RWPE2 (cell line): ENCODE results near the gene PDE4D.

Experiments used
- ATAC-seq: fragments of 200-7000 bp; cut with Tn5 transposase; 3 replicates; pipeline ENCODE4 v1.9.1; 2021; ENCODE audit warnings: low read depth
- DNase-seq: peaks from one replicate; pipeline ENCODE4 v3.0.0-alpha.2; 2020; ENCODE audit warnings: low spot score
- H3K27ac ChIP-seq: fragments of 450-650 bp; 2 replicates; pipeline ENCODE4 v1.5.1; 2017; ENCODE audit warnings: mild to moderate bottlenecking; ENCODE audit not compliant: poor library complexity, severe bottlenecking
- H3K27me3 ChIP-seq: fragments of 250-450 bp; sonication (Bioruptor Pico); 2 replicates; pipeline ENCODE4 v1.5.1; 2021; ENCODE audit warnings: mild to moderate bottlenecking, moderate library complexity; ENCODE audit not compliant: insufficient read depth, poor library complexity, severe bottlenecking
- H3K36me3 ChIP-seq: fragments of 250-450 bp; sonication (Bioruptor Pico); 2 replicates; pipeline ENCODE4 v1.5.1; 2020; ENCODE audit warnings: low read depth, mild to moderate bottlenecking, moderate library complexity
- H3K4me1 ChIP-seq: fragments of 250-450 bp; sonication (Bioruptor Pico); 2 replicates; pipeline ENCODE4 v1.5.1; 2021; ENCODE audit warnings: mild to moderate bottlenecking, moderate library complexity; ENCODE audit not compliant: insufficient read depth, poor library complexity, severe bottlenecking
- H3K4me3 ChIP-seq: fragments of 250-450 bp; sonication (Bioruptor Pico); 2 replicates; pipeline ENCODE4 v1.5.1; 2021; ENCODE audit warnings: mild to moderate bottlenecking, moderate library complexity; ENCODE audit not compliant: severe bottlenecking
- H3K9me3 ChIP-seq: fragments of 250-450 bp; sonication (Bioruptor Pico); 2 replicates; pipeline ENCODE4 v1.5.1; 2021; ENCODE audit warnings: mild to moderate bottlenecking, moderate library complexity; ENCODE audit not compliant: severe bottlenecking
- TF ChIP-seq, protein P1 (sequence below): fragments of 450-650 bp; IDR thresholded peaks from one replicate; pipeline ENCODE4 v1.5.1; 2017; ENCODE audit warnings: mild to moderate bottlenecking, moderate library complexity; ENCODE audit not compliant: poor library complexity, severe bottlenecking

PDE4D gene

DNA sequence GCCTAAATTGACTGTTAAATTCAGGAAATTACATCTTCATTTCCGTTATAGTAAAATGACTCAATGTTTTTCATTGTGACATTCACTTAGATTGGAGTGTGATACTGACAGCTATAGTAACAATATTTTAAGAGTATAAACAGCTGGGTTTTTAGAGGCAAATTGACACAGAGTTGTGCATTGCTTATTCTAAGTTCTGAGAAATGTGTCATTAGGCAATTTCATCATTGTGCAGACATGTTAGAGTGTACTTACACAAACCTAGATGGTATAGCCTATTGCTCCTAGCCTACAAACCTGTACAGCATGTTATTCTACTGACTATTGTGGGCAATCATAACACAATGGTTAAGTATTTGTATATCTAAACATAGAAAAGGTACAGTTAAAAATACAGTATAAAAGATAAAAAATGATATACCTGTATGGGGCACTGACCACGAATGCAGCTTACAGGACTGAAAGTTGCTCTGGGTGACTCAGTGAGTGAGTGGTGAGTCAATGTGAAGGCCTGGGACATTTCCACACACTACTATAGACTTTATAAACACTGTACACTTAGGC lies 132.7 kb downstream of the PDE4D start:
- H3K27ac ChIP-seq: peak overlapping the region; percentile 75

DNA sequence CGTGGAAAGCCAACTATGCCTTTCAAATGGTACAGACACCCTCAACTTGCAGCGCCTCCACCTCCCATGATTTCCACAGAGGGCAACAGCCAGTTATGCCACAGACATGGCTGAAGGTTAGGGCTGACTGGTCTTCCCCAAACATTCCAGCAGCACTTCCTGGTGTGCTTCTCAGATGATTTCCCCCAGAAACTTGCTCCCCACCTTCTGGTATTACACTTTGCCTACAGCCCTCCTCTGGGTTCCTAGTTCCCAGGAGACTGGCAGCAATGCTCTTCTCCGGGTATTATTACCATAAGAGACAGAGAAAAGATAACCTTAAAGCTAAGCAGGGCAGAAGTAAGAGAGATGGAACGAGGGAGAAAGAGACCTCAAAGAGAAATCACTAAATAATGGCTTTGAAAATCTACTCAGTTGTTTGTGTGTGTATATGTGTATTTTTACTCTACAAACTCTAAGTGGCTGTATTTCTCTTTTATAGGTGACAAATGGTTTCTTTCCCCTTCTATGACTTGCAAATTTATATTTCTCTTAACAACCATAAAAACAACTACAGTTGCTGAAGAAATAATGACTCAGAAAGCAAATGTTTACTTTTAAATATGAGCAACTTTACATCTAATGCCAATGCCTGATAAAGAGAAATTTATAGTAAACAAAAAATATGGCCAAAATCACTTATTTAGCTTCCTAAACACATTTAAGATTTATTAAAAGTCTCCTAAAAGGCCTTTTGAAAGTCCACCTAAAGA lies 133.8 kb downstream of the PDE4D start:
- Histone ChIP-seq H3K9me3 (no peaks in the 10 kb centered on the region), H3K4me3 (no peak overlapping the region), H3K4me1 (peaks cover 55% of the 10 kb centered on the region), H3K27me3 (no peaks in the 10 kb centered on the region), H3K36me3 (peaks cover 3% of the 10 kb centered on the region; the same call in 1 of the 2 replicates), H3K27ac (peak overlapping the region; percentile 75)
- DNase-seq (no peak), ATAC-seq (peak; percentile 17; the same call in 1 of the 3 replicates)
- TF ChIP-seq, protein P1, sequence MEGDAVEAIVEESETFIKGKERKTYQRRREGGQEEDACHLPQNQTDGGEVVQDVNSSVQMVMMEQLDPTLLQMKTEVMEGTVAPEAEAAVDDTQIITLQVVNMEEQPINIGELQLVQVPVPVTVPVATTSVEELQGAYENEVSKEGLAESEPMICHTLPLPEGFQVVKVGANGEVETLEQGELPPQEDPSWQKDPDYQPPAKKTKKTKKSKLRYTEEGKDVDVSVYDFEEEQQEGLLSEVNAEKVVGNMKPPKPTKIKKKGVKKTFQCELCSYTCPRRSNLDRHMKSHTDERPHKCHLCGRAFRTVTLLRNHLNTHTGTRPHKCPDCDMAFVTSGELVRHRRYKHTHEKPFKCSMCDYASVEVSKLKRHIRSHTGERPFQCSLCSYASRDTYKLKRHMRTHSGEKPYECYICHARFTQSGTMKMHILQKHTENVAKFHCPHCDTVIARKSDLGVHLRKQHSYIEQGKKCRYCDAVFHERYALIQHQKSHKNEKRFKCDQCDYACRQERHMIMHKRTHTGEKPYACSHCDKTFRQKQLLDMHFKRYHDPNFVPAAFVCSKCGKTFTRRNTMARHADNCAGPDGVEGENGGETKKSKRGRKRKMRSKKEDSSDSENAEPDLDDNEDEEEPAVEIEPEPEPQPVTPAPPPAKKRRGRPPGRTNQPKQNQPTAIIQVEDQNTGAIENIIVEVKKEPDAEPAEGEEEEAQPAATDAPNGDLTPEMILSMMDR: no peak

More for the DNA sequence above, 132.7 kb downstream of the PDE4D start:
- Histone ChIP-seq H3K27me3 (no peaks in the 10 kb centered on the region), H3K9me3 (no peaks in the 10 kb centered on the region), H3K4me1 (peaks cover 56% of the 10 kb centered on the region), H3K36me3 (peaks cover 8% of the 10 kb centered on the region; the same call in 1 of the 2 replicates), H3K4me3 (no peak overlapping the region)
- DNase-seq (peak; percentile 81), ATAC-seq (peak; percentile 92)
- TF ChIP-seq, protein P1: no peak

DNA sequence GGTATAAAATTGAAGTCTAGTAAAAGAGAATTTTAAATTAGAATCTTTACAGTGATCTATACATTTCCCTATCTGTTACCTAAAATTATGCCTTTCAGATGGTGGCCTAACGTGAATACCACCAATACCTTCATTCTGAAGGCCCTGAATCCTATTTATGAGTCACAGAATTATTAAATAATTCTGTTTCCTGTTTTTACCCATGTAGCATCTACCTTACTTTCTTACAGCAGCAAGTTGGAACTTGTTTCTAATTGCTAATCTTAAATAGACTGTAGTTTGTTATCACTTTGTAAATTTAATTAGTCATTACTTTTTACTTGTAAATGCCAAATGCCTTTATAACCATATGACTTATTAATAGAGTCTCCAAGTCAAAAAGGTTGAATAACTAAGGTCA lies 135.0 kb downstream of the PDE4D start:
- Histone ChIP-seq H3K9me3 (no peaks in the 10 kb centered on the region), H3K27ac (peak overlapping the region; percentile 75), H3K4me3 (no peak overlapping the region), H3K36me3 (peaks cover 3% of the 10 kb centered on the region; the same call in 1 of the 2 replicates), H3K4me1 (peaks cover 55% of the 10 kb centered on the region), H3K27me3 (no peaks in the 10 kb centered on the region)
- DNase-seq (no peak), ATAC-seq (peak; percentile 20; the same call in 2 of the 3 replicates)
- TF ChIP-seq, protein P1: no peak

DNA sequence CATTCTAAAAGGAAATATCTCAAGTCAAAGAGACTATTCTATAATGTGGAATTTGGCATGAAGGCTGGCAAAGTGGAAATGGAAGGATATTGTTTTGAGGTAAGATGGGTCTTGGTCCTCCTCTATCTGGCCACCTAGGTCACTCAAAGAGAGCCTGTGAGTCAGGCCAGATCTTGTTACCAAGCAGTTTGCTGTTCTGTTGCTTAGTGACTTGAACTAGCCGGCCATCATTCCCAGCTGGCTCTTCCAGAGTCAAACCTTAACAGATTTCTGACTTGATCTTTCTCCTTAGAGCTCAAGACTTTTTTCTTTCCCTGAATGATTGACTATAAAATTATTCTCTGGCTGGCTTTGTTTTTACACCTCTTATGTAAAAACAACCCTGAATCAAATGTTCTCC lies 136.1 kb downstream of the PDE4D start:
- DNase-seq (no peak), ATAC-seq (no peak)
- Histone ChIP-seq H3K4me3 (no peak overlapping the region), H3K9me3 (no peaks in the 10 kb centered on the region), H3K27ac (peak overlapping the region; percentile 75), H3K4me1 (peaks cover 55% of the 10 kb centered on the region), H3K36me3 (peaks cover 3% of the 10 kb centered on the region; the same call in 1 of the 2 replicates), H3K27me3 (no peaks in the 10 kb centered on the region)
- TF ChIP-seq, protein P1: no peak
